Measurements from ENCODE around the gene SLC46A2.

DNA sequence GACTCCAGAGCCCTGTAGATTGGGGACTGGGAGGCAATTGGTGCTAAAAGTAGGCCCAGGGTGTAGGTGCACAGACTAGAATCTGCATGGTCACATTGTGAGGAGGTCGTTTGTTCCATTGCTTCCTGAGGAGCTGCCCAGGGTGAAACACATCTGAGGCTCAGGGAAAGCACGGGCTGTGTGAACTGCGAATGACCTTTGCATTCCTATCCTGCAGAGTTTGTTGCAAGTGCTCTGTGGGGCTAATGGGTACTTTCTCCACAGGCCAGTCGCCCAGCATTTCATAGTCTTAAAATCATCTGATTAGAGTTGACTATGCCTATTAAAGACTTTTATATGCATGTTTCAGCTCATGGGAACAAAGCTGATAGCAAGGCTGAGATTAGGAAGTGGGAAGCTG is 14.4 kb upstream of the SLC46A2 start:
- TF ChIP-seq, protein P1, sequence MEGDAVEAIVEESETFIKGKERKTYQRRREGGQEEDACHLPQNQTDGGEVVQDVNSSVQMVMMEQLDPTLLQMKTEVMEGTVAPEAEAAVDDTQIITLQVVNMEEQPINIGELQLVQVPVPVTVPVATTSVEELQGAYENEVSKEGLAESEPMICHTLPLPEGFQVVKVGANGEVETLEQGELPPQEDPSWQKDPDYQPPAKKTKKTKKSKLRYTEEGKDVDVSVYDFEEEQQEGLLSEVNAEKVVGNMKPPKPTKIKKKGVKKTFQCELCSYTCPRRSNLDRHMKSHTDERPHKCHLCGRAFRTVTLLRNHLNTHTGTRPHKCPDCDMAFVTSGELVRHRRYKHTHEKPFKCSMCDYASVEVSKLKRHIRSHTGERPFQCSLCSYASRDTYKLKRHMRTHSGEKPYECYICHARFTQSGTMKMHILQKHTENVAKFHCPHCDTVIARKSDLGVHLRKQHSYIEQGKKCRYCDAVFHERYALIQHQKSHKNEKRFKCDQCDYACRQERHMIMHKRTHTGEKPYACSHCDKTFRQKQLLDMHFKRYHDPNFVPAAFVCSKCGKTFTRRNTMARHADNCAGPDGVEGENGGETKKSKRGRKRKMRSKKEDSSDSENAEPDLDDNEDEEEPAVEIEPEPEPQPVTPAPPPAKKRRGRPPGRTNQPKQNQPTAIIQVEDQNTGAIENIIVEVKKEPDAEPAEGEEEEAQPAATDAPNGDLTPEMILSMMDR (IDR thresholded peaks at IDR 0.05) = no peak
- TF ChIP-seq POLR2AphosphoS5 (IDR thresholded peaks at IDR 0.05) = no peak
- no peak for TF ChIP-seq POLR2A (IDR thresholded peaks at IDR 0.05)
